Fibroblast of skin of back (primary cell): ENCODE measurements around the gene AOX1.
"Not testable (repeated sequence)": the region's sequence is repeated elsewhere in the genome, so short reads cannot be mapped to it uniquely, and the experiment has no call there.

Experiments used
- DNase-seq: peaks from one replicate; pipeline ENCODE4 v3.0.0-alpha.2; 2013

The AOX1 gene

DNA sequence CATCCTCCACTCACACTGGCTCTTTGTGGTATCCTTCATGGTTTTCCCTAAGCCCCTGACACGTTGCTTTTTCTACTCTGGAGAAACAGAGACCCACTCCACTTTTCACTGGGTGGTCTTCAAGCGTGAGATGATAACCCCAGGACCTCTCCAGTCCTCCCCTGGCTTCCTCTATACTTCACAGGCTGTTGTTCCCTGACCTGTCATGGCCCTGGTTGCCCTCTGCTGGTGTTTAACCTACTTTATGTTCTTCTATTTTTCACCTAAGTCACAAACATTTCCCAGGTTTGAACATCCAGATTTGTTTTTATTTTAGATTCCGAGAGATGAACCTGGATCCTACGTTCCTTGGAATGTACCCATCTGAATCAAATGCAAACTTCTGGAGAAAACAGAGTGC is 84.5 kb downstream of the AOX1 start:
- no peak for DNase-seq

DNA sequence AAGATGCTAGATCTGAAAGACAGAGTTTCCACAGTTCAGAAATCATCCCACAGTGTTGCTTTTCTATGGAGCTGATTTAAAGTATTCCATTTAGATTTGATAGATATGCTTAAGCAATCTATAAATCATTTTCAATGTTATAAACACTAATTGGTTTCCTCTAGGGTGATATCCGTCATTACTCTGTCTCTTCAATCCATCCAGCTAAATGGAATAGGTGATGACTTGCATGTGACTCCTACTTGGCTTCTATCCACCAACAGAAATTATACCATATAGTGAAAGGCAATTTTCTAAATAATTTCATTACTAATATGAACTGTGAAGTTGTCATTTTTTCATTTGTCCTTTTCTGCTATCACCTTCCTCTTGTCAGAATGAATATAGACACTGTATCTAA is 84.9 kb downstream of the AOX1 start:
- DNase-seq: no peak

DNA sequence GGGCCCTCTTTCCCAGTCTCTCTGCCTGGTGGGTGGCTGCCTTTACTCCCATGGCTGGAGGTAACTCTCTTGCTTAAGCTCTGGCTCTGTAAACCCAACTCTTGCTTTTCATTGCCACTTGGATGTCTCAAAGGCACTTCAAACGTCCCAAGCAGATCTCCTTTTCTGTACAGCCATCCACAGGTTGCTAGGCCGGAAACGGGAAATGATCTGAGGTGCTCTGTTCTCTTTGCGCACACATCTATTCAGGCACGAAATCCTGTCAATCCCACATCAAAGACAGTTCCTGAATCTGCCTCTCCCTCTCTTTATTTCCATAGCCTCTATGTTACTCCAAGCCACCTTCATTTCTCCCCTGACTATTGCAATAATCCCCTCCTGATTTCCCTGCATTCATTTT is 87.4 kb downstream of the AOX1 start:
- DNase-seq: no peak

DNA sequence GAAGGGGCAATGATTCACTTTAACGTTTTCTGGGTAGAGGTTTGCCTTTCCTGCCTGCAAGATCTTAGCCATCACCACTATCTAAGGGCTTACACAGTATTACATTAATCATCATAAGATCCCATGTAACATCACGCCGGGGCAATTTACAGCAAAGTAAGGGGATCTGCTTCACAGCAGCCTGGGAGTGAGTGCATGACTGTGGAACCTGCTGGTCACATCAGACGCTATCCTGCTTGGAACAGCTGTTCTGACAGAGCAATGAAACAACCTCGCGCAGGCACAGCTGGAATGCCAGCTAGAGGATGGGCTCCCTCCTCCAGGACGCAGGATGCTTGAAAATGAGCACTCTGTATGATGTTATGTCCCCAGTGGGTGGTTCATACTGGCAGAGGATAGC is 89.0 kb downstream of the AOX1 start:
- no peak for DNase-seq

DNA sequence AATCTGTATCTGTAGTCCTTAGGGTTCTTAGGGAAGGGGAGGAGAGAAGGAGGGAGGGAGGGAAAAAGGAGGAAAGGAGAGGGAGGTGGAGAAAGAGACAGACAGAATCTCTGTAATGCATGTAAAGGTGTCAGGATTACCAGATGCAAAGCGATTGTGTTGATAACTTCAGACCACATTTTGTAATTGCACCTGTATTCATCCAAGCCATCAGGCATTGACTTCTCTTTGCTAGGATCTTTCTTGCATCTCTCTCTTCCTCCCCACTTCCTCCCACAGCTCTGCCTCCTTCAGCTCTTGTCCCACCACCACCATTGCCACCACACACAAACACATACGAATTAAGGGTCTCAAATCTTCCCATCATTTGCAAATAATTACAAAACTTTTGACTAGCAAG is 91.4 kb downstream of the AOX1 start:
- DNase-seq: no peak

DNA sequence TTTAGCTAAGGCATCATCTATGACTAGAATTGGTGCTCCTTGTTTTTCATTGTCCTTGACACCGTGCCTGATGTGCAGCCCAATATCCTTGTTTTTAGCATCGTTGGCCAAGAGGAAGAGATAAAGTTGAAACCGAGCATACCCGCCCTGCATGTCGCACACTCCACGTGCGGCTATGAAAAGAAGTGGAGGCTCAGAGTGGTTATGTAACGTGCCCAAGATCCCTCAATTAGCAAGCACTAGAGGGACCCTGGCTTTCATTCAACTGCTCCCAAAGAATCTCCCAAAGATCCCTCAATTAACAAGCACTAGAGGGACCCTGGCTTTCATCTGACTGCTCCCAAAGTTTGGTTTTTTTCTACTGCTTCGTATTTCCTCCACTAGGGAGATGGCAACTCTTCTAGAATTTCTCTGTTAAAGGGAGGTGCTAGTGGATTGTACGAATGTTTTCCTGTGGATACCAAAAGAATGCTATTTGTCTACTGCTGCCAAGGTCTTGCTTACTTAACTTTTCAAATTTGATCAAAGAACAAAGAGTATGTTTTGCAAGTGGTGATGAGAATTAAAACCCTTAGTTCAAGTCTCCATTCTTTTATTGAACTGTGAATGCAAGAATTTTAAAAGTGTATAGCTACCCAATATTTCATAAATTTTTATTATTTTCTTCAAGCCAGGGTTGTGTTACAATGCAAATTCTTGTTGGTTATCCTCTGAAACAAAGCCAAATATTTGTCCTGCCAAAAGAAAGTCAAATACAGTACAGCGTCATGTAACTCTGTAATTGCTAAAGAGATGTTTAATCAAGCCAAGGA is 92.1 kb downstream of the AOX1 start:
- no peak for DNase-seq

DNA sequence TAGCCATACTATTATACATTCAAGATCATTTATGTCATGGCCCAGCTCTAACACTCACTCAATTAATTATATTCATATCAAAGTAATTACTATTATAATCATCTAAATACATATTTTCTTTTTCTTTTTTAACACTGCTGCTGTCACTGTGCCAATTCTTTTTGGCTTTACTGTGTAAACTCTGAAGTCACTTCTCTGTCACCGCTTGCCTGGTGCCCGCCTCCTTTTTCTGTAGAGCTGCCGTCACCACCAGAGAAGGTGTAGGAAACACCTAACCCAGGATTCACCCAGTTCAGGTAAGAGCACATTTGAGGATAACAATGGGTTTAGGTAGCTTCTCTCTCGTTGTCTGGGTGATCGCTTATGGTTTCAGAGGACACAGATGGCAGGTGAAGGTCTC is 93.3 kb downstream of the AOX1 start:
- DNase-seq: no peak

DNA sequence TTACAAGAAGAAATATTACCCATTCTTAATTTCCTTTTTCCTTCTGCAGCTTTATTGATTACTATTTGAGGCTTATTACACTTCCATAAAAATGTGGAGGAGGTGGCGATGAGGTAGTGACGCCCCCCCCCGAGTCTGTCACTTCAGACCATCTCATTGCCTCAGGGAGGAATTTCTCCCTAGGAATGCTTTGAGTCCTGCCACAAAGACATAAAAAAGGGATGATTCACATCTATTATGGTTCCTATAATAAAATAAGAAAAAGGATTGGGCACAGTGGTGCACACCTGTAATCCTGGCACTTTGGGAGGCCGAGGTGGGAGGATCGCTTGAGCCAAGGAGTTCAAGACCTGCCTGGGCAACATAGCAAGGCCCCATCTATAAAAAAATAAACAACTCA is 93.7 kb downstream of the AOX1 start:
- DNase-seq: no peak

DNA sequence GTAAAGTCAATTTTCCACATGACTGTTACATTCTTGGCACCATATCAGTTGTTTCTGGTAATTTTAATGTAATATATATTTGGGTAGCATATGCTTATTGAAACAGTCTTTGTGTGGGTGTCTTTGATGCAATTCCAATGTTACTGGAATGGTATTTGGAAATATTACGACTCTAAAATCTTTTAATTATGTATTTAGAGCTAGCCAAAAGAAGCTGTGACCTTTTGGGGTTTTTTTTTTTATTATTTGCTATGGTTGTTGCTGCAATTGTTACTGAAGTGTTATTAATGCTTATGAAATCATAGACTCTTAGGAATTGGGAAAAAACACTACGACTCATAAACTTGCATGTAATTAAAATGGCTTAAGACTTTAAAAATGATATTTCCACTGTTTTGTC is 95.9 kb downstream of the AOX1 start:
- DNase-seq: no peak

DNA sequence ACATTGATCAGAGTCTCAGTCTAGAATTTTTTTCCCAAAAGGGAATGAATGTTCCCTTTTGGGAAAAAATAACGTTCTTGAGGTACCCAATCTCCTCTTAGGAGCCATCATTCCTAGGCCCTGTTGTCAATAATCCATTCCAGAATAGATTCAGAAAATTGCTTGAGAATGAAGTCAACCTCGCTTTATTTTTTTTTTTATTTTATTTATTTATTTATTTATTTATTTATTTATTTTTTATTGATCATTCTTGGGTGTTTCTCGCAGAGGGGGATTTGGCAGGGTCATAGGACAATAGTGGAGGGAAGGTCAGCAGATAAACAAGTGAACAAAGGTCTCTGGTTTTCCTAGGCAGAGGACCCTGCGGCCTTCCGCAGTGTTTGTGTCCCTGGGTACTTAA is 96.6 kb downstream of the AOX1 start:
- not testable (repeated sequence) for DNase-seq

DNA sequence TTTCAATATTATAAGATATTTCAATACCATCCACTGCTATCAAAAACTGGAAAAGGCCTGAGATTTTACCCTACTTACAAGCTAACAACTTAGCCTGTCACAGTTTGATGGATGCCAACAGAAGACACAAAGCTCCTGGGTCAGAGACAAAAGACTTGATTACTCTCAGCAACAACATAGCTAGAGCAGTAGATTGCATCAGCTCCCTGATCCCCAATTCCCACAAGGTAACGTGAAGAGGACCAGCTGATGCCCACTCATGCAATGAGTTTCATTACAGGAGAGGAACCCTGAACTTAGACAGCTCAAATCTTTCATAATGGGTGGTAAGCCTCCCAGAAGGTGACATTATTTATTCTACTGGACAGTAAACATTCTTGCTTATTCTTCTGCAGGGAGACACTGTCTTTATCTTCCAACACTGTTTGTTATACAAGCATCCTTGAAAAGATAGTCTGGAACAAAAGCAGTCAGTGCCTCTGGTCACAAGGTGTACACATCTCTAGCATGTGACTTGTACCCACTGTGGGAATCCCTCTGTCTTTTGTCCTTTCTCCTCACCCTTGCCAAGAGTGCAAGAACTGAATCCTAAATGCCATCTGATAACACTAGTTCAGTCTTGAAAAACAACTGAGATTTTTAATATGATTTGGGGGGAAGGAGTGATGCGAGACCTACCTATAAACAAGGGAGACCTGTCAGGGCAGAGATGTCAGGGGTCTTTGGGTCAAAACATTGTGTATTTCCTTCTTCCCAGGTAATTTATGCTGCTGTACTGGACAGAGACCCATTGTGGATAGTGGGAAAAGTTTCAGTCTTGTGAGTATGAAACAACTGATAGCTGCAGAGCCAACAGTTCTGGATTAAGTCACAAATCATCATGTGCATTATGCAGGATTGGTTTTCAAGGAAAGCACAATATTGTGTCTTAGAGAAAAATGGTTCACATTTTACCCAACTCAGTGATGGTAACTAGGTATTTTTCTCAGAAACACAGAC is 102.4 kb downstream of the AOX1 start:
- DNase-seq: no peak

DNA sequence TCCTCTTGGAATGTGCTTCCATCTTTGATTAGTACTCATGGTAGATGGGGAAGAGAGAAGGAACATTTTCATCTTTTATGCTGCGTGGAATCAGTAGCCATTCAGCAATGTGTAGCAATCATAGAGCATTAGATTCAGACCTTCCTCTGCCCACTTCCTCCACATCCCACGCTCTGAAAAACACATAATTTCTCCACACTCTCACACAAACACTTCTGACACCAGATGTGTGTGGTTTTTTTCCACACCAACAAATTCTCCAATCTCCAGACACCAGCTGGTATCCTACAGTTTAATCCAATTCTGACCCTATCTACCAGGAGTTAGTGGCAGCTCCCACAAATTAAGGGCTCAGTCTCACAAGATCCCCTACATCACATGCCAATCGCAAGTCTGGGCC is 103.3 kb downstream of the AOX1 start:
- no peak for DNase-seq

DNA sequence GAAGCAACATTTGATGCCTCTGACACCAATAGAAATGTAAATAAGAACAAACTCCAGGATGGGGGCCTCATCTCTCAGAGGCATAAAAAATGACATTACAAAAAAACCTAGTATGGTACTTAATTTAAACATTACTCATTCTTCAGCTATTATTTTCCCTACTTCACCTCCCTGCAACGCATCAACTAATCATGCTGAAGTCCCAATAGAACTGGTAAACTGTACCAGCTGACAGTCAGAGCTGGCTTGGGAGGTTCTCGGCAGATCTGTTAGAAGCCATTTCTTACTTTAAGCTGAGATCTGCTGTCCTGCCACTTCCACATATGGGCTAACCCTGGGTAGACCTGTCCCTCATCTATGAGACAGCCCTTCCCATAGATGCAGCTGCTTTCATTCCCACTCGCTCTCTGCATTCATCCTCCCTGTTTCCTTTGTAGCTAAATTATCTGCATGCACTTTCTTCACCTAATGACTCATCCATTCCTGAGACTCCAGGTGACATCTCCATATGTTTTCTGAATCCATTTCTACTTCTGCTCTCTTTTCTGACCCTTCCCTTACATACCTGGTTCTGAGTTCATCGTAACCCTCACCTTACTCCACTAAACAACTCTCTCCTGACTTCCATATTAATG is 108.1 kb downstream of the AOX1 start:
- peak; percentile 64 for DNase-seq

DNA sequence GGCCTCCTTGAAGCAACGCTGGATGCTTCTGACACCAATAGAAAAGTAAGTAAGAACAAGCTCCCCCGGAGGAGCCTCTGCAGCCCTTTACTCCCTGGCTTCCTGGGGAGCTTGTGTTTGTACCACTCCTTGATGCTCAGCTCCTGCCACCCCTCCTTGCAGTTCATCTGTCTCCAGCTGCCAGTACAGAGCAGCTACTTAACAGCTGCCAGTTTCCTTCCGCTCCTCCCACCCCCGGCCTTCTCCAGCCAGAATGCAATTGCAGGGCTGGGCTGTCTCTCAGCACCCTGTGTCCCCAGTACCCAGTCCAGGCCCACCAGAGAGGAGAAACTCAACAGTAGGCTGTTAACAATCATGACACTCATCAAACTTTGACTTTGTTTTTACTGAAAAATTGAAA is 109.4 kb downstream of the AOX1 start:
- DNase-seq: no peak

DNA sequence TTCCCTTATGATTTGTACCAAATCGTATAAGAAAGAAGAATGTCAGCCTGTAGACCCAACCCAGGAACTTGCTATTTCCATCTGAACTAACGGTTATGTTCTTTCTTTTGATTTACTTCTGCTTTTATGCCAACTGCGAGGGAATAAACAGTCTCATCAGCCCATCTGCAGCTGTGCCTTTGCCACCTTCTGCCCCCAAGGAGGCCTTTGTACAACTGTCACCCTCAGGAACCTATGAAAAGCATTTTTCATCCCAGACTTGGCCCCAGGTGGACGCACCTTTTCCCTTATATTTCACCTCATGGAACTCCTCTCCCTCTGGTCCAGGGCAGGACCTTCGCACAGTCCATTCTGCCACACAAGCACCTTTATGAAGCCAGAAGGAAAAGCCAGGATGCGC is 109.8 kb downstream of the AOX1 start:
- DNase-seq: no peak

DNA sequence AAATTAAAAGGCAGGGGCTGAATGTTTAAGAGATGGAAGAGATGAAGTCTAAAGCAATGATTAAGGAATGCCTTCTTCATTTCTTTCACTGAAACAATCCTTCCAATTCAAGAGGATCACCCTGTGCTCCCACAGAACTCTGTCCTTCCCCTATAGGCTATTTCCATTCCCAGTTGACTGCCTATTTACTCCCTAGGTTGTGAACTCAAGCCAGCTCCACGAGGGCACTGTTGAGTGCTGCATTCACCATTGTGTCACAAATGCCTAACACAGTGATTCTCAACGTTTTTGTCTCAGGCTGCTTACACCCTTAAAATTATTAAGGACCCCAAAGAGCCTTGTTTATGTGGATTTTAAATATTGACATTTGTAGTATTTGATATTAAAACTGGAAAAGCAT is 112.4 kb downstream of the AOX1 start:
- no peak for DNase-seq

DNA sequence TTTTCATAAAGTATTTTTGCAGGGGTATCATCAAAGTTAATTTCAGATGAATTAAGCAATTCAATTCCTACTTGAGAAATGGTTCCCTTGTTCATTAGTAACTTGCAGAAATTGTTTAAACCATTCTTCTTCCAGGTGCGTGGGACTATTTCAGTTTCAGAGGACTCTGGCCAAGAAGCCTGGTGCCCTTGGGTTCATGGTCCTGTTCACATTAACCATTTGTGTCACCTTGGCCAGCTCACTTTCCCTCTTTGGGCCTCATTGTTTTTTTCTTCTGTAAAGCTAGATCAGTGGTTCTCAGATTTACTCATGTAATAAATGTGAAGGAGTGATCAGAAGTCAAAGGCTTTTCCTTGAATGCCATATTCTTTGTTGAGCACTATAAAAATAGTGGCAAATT is 113.5 kb downstream of the AOX1 start:
- DNase-seq: no peak

DNA sequence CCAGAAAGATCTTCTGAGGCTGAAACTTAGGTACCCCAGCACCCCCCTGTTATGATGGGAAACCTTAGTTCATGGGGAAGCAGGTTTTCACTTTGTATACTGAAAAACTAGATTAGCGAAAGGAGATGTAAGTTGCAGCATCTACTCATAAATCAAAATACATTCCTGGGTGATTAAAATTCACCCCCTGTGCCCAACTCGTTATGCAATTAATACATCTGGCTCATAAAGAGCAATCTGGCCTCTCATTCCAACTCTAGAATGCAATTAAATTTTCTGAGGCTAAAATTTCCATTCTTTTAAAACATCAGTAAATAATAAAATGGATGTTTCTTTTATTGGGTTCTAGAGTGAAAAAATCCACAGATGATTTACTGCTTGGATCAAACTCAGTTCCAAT is 115.0 kb downstream of the AOX1 start:
- no peak for DNase-seq

DNA sequence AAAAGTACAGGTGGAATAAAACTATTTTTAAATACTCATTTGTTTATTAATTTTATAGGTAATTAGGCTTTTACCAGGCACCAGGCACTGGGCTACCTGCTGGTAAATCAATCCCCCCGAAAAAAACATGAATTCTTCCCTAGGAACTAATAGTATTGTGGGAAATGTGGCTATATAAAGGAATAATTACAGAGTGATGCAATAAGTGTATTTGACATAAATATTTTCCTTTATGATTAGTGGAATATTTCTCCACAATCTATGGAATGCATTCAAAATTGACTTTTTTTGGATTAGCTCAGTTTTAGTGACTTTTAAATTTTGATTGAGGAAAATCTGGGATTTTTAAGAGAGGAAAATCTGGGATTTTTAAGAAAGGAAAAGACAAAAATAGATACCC is 116.2 kb downstream of the AOX1 start:
- no peak for DNase-seq

DNA sequence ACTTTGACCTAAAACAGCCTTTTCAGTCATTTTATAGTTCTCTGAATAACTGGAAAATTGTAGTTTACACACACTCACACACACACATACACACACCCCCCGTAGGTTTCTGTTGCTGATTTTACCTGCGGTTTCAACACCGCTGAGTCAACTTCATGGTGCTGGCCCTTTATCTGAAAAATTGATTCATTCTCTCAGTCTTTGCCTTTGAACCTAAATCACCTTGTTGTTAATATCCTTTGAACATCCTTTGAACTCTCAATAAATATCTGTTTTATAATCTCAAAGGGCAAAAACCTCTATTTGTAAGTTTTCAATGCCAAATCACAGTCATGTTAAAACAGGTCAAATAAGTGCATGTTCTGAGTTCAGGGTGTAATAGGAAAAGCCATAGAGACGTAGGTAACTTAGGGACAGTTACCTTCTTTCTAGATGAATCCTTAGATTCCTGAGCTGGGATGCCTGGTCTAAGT is 116.9 kb downstream of the AOX1 start:
- no peak for DNase-seq

DNA sequence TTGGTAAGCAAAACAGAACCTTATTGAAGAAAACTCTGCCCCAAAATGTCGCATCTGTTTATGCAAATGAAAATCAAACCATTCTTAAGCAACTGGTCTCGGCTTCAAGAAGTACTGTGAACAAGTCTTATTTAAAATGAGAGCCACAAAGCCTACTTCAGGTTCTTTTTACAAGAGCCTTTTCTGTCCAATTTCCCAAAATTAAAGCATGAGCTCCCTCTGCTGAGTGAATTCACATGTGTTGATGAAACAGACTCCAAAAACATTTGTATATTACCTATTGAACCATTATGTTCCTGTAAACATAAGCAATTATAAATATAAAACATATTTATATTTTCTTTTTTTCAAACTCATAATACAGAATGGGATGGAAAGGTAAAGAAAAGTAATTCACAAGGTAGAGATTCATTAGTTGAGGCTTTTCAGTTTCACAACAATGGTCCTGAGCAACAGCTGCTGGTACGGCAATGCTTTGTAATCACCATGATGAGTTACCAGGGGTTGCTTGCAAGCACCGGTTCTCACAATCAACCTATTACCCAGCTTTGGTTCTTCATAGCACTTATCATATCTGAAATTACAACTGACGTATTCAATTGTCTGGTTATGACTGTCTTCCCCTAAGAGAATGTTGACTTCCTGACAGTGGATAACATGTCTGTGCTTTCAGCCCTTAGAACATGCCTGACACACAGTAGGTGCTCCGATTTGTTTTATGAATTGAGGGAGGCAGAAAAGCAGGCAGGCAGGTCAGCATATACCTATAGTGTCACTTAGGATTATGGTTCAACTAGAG is 117.5 kb downstream of the AOX1 start:
- peak; percentile 65 for DNase-seq

DNA sequence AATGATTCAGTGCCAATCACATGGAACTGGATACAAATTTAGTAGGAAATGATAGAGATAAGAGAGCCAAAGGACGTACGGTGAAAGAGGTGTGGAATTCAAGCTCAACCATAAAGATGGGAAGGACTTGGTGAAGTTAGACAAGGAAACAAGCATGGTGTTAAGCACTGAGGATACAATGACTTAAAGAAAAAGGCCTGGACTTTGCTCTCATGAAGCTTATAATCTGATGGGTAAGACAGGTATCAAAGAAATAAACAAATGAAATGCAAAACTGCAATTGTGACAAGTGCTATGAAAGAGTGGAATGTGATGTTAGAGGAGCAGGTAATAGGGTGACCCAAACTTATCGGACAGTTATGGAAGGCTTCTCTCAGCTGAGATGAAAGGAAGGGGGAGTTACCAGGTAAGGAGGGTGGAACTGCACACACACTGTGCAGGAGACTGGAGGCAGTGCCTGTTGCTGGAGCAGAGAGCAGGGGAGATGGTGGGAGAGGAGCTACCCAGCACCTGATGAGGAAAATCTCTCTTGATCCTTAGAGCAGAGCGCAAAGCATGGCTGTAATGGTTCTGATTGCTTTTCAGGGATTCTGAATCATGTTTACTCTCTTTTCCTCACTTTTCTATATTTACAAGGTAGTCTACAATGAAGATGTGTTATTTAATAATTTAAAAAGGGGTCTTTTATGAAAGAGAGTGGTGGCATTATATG is 118.3 kb downstream of the AOX1 start:
- no peak for DNase-seq
